Measurements from ENCODE around the gene TSPAN18.

The TSPAN18 gene

DNA sequence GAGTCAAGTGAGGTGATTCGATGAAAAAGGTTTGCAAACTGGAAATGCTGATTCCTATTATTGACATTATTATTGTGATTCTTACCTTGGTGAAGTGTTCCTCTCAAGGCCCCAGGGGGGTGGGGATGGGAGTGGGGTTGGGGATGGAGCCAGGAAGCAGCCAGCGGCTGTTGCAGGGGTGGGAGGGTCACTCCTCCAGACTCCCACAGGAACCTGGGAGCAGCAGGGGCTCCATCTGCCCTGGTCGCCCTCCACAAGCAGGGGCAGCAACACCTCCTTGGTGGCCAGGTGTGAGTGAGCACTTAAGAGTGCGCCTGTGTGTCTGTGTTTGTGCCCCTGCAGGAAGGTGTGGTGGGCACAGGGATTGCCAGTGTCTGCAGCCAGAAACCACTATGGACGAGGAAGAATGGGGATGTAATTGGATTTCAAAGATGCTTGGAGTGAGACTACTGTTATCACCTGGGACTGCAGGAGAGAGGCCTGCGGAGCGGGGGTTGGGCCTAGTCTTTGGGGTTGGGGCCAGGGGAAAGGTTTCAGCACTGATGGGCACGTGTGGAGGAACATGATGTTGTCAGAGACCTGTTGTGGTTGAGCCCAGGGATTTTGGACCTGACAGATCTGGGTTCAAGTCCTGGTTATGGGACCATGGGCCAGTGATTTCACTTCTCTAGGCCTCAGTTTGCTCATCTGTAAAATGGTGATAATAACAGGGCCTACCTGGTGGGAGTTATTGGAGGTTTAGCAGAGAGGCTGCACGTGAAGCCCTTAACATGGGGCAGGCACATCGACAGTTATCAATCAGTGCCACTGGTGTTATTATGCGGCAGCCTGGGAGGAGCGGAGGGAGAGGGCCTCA, 227.5 kb downstream of the TSPAN18 start:
- no peak for DNase-seq (ENCODE audit: low read depth in 1 of 2, low spot score in 1 of 2)

DNA sequence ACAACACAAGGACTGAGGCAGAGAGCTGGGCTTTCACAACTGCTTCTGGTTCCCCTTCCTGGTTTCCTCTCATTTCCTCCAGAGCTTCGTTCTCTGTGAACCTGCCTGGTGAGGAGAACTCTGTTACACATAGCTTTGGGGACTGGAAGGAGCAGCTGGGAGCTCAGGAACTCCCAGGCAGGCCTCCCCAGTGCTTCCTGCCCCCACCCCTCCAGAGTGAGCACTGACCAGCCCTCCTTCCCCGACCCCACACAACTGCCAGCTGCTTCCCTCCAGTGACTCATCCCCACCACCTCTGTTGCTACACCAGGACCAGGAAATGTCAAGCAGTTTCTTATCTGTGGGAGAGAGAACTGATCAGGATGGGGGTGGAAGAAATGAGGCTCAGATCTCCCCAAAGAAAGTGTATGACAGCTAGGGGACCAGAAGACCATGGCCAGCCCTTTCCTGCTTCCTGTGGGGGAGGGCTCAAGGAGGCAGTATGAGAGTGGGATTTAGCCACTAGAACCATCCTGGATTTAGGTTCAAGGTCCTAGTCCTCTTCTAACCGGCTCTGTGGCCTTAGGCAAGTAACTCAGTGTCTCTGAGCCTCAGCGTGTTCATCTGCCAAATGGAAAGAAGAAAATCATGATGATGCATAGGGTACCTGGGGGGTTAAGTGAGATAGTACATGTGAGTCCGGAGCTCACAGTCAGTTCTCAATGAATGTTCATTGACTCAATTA, 228.4 kb downstream of the TSPAN18 start:
- no peak for DNase-seq (ENCODE audit: low read depth in 1 of 2, low spot score in 1 of 2)

DNA sequence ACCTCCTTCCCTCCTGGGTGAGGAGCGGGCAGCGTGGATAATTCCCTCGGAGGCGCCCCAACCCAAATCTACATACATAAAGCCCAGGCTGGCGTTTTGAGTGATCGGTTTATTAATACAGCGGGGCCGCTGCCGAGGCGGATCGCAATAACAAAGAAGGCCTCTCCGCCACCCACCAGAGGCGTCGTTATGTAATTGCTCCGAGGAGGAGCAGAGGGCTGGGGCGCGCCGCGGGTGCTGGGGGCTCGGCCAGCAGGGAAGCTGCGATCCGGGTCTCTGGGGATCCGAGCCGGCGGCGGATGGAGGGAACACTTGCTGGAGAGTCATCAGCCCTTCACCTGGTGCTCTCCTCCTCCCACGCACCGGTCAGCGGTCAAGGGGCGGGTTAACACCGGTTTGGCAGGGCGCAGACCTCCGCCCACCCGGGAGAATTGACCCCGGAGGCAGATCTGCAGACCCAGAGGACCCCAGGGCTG, 230.3 kb downstream of the TSPAN18 start:
- DNase-seq (ENCODE audit: low read depth in 1 of 2, low spot score in 1 of 2), result no peak

DNA sequence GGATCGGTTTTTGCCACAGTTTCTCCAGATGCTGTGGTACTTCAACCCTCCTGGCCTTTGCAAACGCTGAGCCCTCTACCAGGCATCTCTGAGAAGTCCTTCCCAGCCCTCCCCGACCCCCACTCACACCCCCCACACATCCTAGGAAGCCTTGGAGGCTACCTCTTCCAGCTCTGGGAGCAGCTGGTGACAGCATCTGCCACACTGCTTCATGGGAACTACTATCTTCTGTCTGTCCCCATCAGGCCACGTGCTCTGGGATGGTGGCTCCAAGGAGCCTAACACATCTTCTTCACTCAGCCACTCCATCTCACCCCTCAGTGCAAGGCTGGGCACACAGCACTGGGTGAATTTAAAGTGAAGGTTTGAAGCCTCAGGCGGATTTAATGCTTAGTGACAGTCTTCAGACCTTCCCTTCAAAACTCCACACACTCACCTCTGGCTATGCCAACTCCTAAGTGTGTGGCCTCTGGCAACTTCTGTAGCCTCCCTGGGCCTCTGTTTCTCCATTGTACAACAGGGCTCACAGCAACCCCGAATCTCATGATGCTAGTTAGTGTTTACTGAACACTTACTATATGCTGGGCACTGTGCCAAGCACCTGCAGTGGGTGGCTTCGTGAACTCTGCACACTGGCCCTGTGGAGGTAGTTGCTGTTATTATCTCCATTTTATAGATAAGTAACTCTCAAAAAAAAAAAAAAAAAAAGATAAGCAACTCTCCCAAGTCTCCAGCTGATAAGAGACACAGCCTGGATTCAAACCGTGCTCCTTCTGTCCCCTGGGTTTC, 231.2 kb downstream of the TSPAN18 start:
- no peak for DNase-seq (ENCODE audit: low read depth in 1 of 2, low spot score in 1 of 2)

DNA sequence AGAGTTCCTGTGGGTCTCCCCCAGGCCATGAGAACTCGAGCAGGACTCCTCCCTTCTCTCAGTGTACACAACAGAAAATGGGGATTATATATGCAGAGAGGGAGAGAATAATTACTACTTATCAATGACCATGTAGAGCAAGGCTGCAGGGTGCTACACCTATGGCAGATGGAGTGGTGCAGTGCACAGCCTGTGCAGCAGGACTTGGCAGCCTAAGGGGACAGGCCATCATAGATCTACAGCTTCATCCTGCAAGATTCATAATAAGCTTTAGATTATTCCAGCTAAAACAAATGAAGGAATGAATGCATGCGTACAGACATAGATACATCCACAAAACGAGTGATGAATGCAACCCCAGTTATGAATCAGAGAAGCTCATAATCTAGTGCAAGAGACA, 232.3 kb downstream of the TSPAN18 start:
- no peak for DNase-seq (ENCODE audit: low read depth in 1 of 2, low spot score in 1 of 2)

DNA sequence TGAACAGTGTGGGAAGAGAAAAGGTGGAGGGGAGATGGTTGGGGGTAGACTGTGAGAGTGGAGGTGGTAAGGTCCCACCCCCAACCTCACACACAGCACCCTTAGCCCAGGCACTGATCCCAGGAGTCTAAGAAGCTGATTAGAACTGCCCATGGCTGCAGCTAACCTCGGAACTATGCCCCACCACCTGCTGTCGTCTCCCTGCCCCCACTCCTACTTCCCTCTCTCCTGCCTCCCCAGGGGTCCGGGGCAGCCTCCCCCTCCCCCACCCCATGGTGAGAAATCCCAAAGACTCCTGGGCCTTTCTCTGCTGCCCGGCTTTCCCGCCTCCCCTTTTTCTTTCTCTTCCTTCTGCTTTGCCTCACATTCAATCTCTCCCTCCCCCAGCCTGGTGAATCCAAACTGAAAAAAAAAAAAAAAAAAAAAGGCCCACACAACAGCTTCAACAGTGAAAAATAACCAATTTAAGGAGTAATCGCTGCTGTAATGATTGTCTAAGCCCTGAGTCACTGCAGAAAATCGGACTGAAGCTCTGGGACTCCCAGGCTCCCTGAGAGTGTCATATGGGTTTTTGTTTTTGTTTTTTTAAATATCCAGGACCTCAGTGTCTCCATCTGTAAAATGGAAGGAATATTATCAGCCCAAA, 233.6 kb downstream of the TSPAN18 start:
- no peak for DNase-seq (ENCODE audit: low read depth in 1 of 2, low spot score in 1 of 2)

DNA sequence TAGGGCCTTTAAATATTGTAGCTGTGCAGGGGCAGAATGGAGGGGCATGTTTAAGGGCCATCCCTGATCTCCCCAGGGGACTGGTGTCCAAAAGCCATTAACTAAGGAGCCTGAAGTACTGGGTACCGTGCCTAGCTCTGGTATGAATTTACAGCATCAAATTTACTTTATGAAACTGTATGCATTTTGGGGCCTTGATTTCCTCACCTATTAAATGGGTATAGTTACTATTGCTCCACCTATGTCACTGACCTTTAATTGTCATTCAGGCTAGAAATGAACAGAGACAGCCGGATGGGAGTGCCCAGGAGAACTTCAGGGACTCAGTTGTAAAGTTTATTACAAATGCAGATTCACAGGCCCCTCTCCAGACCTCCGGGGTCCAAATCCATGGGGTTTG, 235.7 kb downstream of the TSPAN18 start:
- no peak for DNase-seq (ENCODE audit: low read depth in 1 of 2, low spot score in 1 of 2)

DNA sequence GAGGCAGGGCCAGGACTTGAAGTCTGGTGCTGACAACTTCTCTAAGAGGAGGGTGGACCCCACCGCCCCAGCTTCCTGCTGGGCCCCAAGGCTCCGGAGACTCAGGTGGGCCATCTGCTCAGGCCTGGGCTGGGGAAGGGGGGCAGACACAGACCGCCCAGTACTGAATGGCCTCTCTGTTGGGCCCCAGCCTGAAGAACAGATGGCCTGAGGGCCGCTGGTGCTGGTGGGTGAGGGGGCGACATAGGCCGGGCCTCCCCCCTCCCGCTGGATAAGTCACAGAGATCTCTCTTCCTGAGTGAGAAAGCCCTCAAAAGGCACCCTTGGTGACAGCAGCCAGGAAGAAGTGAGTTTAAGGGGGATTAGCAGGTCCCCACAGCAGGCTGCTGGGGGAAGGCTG, 236.4 kb downstream of the TSPAN18 start:
- no peak for DNase-seq (ENCODE audit: low read depth in 1 of 2, low spot score in 1 of 2)

DNA sequence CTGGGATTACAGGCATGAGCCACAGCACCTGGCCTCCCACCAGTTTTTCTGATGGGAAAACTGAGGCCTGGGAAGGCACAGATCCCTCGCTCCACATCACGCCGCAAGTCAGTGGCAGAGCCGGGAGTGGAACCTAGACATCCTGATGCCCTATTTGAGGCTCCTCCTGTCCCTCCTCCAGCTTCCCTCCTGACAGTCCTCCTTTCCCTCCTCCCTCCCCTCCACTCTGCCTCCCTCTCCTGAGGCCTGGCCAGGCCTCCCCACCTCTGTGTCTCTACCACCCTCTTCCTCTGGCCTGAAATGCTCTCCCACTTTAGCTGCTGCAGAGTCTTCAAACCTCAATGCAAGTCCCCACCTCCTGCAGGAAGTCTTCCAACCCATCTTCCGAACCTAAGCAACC, 237.2 kb downstream of the TSPAN18 start:
- no peak for DNase-seq (ENCODE audit: low read depth in 1 of 2, low spot score in 1 of 2)

DNA sequence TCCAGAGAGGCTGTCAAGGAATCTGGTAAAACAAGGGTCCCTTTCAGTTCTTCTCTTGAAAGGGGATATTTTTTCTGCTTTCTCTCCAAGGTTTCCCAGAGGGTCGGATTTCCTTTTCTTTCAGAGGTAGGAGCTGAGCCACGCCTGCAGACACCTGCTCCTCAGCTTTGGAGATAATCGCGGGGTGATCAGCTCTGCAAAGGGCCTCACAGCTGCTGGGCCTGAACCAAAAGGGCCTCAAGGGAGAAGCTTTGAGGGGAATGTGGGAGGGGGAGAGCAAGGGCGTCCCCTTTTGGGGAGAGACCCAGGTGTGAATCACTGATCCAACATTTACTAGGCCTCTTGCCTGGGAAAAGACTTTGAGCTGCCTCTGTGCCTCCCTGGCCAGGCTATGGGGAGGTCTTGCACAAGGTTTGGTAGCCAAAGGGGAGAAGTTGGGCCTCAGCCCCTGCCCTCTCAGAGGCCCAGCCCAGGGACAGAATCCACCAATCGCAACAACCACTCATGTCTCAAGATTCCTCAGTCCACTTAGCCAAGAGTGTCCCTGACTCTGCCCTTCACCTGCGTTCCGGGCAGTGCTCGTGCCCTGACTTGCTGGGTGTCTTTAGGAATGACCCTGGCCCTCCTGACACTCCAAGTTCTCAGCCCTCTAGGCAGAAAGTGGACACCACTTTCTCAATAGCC, 237.9 kb downstream of the TSPAN18 start:
- no peak for DNase-seq (ENCODE audit: low read depth in 1 of 2, low spot score in 1 of 2)

DNA sequence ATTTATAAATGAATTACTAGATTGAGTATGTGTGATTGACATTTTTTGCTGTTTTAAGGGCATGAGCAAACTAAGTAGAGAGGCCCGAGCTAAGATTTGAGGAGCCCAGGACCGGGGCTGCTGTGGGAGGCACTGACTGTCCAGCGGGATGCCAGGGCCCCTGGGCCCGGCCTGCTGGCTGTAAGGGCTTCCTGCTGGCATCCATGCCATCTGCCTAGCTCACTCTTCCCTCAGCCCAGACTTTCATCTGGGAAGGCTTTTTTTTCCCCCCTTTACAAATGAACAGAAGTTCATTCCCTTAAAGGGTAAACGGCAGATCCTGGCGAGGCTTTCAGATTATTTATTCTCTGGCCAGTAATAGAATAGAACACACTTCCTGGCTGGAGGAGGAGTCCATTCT, 239.9 kb downstream of the TSPAN18 start:
- DNase-seq (ENCODE audit: low read depth in 1 of 2, low spot score in 1 of 2), result no peak

DNA sequence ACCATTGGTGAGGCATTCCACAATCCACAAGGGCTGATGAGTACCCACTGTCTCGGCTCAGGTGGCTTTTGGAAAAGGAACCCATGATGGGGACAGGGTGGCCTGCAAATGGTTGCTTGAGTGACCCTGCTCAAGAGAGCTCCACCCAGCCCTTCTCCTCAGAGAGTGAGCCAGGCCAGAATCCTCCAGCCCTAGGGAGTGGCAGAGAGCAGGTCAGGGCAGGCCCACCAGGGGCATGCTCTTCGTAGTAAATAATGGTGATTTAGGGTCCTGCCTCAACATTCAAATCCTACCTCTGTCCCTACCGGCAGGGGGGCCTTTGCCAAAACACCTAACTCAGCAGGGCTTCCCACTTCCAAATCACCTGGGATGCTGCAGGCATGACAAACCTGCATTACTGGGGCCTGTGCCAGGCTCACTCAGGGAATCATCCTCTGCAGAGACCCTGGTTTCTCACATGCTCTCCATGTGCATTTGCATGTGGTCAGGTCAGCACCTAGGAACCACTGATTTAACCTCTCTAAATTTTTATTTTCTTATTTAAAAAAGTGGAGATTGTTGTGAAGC, 241.3 kb downstream of the TSPAN18 start:
- DNase-seq (ENCODE audit: low read depth in 1 of 2, low spot score in 1 of 2), result no peak

DNA sequence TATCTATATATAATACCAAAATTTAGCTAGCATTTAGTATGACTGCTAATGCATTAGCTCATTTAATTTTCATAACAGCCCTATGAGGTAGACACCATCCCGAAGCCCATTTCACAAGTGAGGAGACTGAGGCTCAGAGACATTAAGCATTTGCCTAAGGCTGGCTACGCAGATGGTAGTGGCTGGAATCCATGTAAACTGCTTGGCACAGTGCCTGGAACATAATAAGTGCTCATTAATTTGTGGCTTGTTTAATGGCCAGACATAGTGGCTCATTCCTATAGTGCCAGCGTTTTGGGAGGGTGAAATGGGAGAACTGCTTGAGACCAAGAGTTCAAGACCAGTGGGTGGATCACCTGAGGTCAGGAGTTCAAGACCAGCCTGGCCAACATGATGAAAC, 241.7 kb downstream of the TSPAN18 start:
- no peak for DNase-seq (ENCODE audit: low read depth in 1 of 2, low spot score in 1 of 2)

DNA sequence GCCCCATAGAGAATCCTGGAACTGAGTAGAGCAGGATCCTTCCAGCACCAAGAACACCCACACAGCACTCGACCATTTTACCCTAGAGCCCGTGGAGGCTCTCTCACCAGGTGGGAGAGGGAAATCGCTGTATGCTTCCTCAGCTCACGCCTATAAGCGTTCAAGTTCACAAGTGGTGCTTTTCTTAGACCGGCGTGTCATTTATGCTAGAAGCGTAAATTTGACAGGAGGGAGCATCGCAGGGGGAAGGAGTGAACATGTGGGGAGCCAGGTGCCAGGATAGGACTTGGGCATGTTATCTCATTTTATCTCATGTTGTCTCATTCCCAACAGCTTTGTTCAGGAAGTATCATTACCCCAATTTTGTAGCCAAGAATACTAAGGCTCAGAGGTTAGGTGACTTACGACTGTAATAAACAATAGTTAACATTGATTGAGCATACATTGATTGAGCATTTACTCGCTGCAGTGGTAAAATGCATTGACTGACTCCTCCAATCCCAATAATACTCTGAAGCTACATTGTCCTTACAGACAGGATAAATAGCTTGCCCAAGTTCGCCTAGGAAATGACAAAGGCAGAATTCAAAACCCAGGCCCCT, 243.0 kb downstream of the TSPAN18 start:
- no peak for DNase-seq (ENCODE audit: low read depth in 1 of 2, low spot score in 1 of 2)

DNA sequence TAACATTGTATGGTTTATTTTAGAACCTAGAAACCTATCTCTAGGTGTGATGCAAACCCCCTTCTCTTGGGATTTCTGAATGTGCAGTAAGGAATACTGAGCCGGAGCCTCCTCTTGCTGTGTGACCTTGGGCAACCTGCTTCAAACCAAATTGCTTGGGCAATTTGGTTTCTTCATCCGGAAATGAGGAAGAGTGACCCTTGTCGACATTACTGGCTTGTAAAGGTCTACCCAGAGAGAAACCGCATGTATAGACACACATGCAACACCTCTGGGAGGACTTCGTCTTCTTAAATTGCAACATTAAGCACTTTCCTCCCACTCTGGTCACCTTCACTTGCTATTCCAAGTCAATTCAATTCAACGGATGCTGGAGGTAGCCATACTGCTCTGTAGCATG, 243.5 kb downstream of the TSPAN18 start:
- no peak for DNase-seq (ENCODE audit: low read depth in 1 of 2, low spot score in 1 of 2)

DNA sequence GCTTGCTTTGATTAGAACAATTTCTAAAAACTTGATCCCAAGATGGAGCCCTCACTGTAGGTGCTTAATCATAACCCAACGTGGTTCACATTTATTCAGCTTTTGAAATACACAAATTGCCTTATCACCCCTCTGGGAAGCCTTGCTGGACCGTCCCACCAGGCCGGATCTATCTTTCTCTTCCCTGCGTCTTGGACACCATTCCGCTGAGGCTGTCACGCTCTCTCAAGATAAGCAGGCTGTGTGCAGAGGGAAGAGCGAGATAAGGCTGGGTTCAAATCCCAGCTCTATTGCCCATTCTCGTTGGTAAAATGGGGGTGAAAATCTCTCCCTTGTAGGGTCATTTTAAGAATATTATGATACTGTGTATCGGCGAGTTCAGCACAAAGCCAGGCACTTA, 244.4 kb downstream of the TSPAN18 start:
- DNase-seq (ENCODE audit: low read depth in 1 of 2, low spot score in 1 of 2), result no peak

DNA sequence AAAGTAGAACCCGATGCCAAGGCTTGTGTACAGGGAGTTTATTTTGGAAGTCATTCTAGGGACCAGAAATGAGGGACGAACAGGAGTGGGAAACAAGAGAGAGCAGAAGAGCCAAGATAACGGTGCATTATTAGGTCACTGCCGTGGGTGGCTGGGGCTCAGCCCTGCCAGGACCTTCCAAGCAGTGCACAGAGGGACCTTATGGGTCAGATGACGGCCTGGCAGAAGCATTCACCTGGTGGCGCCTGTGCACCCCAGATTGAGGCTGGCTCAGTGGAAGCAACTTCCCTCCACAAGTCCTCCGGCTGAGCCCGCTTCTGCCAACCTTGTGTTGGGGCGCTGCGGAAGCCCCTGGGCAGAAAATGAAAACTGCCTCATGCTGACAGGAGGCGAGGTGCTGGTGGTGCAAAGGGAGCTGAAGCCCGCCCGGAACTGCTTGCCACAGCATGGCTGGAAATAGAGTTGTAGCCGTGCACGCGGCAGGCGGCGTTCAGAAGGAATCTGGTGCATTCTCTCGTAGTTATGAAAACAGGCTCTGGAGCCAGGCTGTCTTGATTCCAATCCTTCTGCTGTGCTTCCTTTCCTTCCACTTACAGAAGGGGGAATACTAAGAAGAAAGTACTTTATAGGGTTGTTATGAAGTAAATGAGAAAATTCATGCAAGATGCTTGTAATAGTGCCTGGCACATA, 246.1 kb downstream of the TSPAN18 start:
- DNase-seq (ENCODE audit: low read depth in 1 of 2, low spot score in 1 of 2), result no peak

DNA sequence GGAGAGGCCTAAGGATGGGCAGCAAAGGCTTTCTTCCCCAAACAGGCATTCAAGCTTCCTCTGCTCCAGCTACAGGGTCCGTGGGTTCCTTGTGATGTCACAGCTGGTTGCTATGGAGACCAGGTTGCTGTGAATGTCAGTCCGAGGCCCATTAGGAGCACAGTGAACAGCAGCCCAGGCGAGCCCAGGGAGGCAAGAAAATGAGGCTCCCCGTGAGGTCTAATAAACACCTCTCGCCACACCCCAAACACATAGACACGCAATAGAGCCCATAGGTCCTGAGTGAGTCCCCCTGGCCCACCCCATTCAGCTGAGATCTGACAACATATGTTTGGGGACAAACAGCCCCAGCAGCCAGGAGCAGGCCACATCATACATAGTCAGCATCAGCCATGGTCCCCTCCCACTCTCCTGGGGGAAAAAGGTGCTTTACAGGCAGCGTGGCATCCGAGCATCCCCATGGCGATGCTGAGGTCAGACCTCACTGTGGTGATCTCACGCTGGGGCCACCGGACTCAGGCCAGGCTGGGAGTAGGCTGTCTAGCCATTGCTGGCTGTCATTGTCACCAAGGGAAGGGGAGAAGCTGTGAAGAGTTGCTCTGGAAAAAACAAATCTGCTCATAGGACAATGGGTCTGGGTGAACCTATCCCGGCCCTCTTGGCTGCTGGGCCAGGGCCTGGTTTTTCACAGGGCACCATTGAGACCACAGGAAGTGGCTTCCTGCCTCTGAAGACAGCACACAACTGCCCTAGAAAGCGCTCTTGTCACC, 247.1 kb downstream of the TSPAN18 start:
- no peak for DNase-seq (ENCODE audit: low read depth in 1 of 2, low spot score in 1 of 2)

Data from stimulated activated CD4-positive, alpha-beta T cell treated with anti-CD3 and anti-CD28 coated beads, Interleukin-15, amount 100 ng/mL, for 1 hour (primary cell).